Thoracic aorta (tissue), 2 donors: ENCODE data around the gene EBF3. TPM values are rescaled to one million over a fixed set of nuclear protein-coding genes. Genes with fewer than 3 reads are reported as not detected.

Experiments used
- ATAC-seq: fragments of 150-250 bp; one replicate; pipeline ENCODE4 v1.8.0; 2017; ENCODE audit warnings: low read depth; ENCODE audit not compliant: insufficient number of reproducible peaks, low FRiP score
- DNase-seq: peaks from one replicate; pipeline ENCODE4 v3.0.0-alpha.2; 2020; ENCODE audit warnings: low spot score
- H3K27ac ChIP-seq, 2 donors: fragments of 200-600 bp; sonication (generic); 1 replicate in 1 of 2; 2 replicates in 1 of 2; pipeline ENCODE4 v1.5.1; 2016; ENCODE audit warnings: mild to moderate bottlenecking in 2 of 2, moderate library complexity in 2 of 2
- H3K27me3 ChIP-seq: fragments of 200-600 bp; sonication (generic); replicated peaks from 2 replicates; pipeline ENCODE4 v1.6.0; 2016; ENCODE audit warnings: mild to moderate bottlenecking; ENCODE audit not compliant: insufficient read depth
- H3K36me3 ChIP-seq: fragments of 200-600 bp; sonication (generic); one replicate; pipeline ENCODE4 v1.5.1; 2016
- H3K4me1 ChIP-seq, 2 donors: fragments of 200-600 bp; sonication (generic); 1 replicate in 1 of 2; 2 replicates in 1 of 2; pipeline versions ENCODE4 v1.5.1 to v1.6.0; 2016; ENCODE audit warnings: low read depth in 2 of 2, mild to moderate bottlenecking in 1 of 2; ENCODE audit not compliant: control insufficient read depth in 1 of 2
- H3K4me3 ChIP-seq: fragments of 200-600 bp; sonication (generic); 2 replicates; pipeline ENCODE4 v1.5.1; 2016; ENCODE audit warnings: mild to moderate bottlenecking
- H3K9me3 ChIP-seq: fragments of 200-600 bp; sonication (generic); 2 replicates; pipeline ENCODE4 v1.5.1; 2016
- CTCF ChIP-seq: fragments of 200-600 bp; sonication (generic); IDR thresholded peaks from one replicate; pipeline ENCODE4 v1.5.1; 2019; ENCODE audit warnings: antibody characterized with exemption
- total RNA-seq, 2 donors: library from RNA; depleted of rRNA; stranded (reverse); fragments of >200 nt; gene quantifications; one replicate each; pipeline versions ENCODE4 v1.1.0 to v1.2.3, GENCODE V29; 2016

The EBF3 gene
- total RNA-seq, 2 donors from 2014 or later: 3.6 to 4.6 TPM

GRCh38 chr10:129915526-129916378 lies 48.3 kb downstream of the EBF3 start:
- H3K36me3 ChIP-seq: no peaks in the 10 kb centered on the region
- H3K27ac ChIP-seq: no peak overlapping the region
- H3K27me3 ChIP-seq: no peaks in the 10 kb centered on the region
- no peak overlapping the region for H3K4me3 ChIP-seq
- DNase-seq (no peak), ATAC-seq (no peak)
- H3K9me3 ChIP-seq: no peaks in the 10 kb centered on the region
- H3K4me1 ChIP-seq: no peaks in the 10 kb centered on the region
- TF ChIP-seq CTCF: no peak

GRCh38 chr10:129914960-129915359 lies 49.1 kb downstream of the EBF3 start:
- Histone ChIP-seq H3K9me3 (no peaks in the 10 kb centered on the region), H3K27me3 (no peaks in the 10 kb centered on the region), H3K27ac (no peak overlapping the region), H3K4me1 (no peaks in the 10 kb centered on the region), H3K4me3 (no peak overlapping the region), H3K36me3 (no peaks in the 10 kb centered on the region)
- DNase-seq (no peak), ATAC-seq (no peak)
- no peak for TF ChIP-seq CTCF

DNA sequence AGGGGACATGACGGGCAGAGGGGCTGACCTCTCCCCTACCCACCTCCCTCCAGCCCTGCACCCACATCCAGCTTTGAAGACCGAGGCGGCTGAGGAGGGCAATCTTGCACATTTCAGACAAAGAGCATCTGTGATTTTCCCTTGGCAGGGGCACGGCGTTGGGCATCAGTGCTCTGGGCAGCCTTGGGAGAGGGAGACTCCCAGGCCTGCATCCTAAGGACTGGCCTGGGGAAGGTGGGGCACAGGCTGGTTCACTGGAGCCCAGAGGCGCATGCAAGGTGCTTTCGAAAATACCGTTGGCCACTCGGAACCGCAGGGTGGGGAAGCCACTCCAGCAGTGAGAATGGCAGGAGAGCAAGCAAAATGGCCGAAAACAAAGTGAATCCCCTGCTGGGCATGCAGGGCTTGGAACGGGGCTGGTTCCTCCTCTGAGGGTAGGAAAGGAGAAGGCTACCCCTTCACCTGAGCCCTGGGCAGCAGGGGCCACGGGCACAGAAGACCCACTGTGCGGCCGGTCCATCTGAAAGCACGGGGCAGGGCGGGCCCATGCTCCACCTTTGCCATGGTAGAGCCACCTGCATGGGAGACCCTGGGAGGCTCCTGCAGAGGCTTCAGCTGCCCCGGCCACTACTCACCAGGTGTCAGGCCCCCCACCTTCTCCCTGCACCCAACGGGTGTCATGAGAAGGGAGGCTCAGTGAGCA lies 49.8 kb downstream of the EBF3 start:
- DNase-seq (no peak), ATAC-seq (no peak)
- Histone ChIP-seq H3K9me3 (no peaks in the 10 kb centered on the region), H3K27me3 (no peaks in the 10 kb centered on the region), H3K4me3 (no peak overlapping the region), H3K36me3 (no peaks in the 10 kb centered on the region), H3K4me1 (no peaks in the 10 kb centered on the region), H3K27ac (no peak overlapping the region)
- TF ChIP-seq CTCF: no peak

- Histone ChIP-seq H3K4me1 (no peaks in the 10 kb centered on the region), H3K27ac (no peak overlapping the region), H3K9me3 (no peaks in the 10 kb centered on the region), H3K4me3 (no peak overlapping the region), H3K36me3 (no peaks in the 10 kb centered on the region), H3K27me3 (no peaks in the 10 kb centered on the region)
- ATAC-seq (no peak), DNase-seq (no peak)
- TF ChIP-seq CTCF: no peak
Observed at GRCh38 chr10:129912986-129913695, 50.9 kb downstream of the EBF3 start.
